Heart left ventricle (tissue), 16 donors: ENCODE results near the gene OR8A1. TPM values are rescaled to one million over a fixed set of nuclear protein-coding genes. Genes with fewer than 3 reads are reported as not detected.

Experiments
- ATAC-seq, 4 donors: fragments of 200-7000 bp; cut with Tn5 transposase; one replicate each; pipeline ENCODE4 v1.9.1; 2020 to 2022; ENCODE audit warnings: moderate library complexity in 4 of 4, mild to moderate bottlenecking in 3 of 4, moderate number of reproducible peaks in 1 of 4
- DNase-seq, 5 donors: peaks; one replicate each; pipeline ENCODE4 v3.0.0-alpha.2; 2020
- H3K27ac ChIP-seq, 12 donors: fragments of 200-600 bp; sonication (generic) in 4 of 12; one replicate each; pipeline versions ENCODE4 v1.5.0 to v1.8.0; 2016 to 2022; ENCODE audit warnings: mild to moderate bottlenecking in 2 of 12
- H3K27me3 ChIP-seq, 9 donors: fragments of 200-600 bp; sonication (generic) in 2 of 9; one replicate each; pipeline versions ENCODE4 v1.5.1 to v1.8.0; 2016 to 2022; ENCODE audit warnings: mild to moderate bottlenecking in 3 of 9
- H3K36me3 ChIP-seq, 9 donors: fragments of 200-600 bp; sonication (generic) in 2 of 9; one replicate each; pipeline versions ENCODE4 v1.5.0 to v1.8.0; 2018 to 2022; ENCODE audit warnings: mild to moderate bottlenecking in 2 of 9
- H3K4me1 ChIP-seq, 12 donors: fragments of 200-600 bp; sonication (generic) in 4 of 12; one replicate each; pipeline versions ENCODE4 v1.5.0 to v1.8.0; 2016 to 2022; ENCODE audit warnings: mild to moderate bottlenecking in 3 of 12
- H3K4me3 ChIP-seq, 12 donors: fragments of 200-600 bp; sonication (generic) in 4 of 12; one replicate each; pipeline versions ENCODE4 v1.5.0 to v1.8.0; 2017 to 2022; ENCODE audit warnings: mild to moderate bottlenecking in 9 of 12, moderate library complexity in 4 of 12
- H3K9me3 ChIP-seq, 12 donors: fragments of 200-600 bp; sonication (generic) in 4 of 12; one replicate each; pipeline versions ENCODE4 v1.5.0 to v1.8.0; 2016 to 2022; ENCODE audit warnings: mild to moderate bottlenecking in 1 of 12
- CTCF ChIP-seq, 12 donors: fragments of 200-600 bp; sonication (generic) in 4 of 12; IDR thresholded peaks; one replicate each; pipeline versions ENCODE4 v1.5.0 to v1.8.0; 2018 to 2022; ENCODE audit warnings: antibody characterized with exemption in 12 of 12, mild to moderate bottlenecking in 5 of 12
- POLR2A ChIP-seq, 2 donors: fragments of 450-650 bp; IDR thresholded peaks; one replicate each; pipeline ENCODE4 v1.6.1; 2017; ENCODE audit warnings: antibody characterized with exemption in 2 of 2, mild to moderate bottlenecking in 2 of 2, moderate library complexity in 2 of 2
- WGBS, 4 donors: extraction: QIAGEN DNeasy Blood & Tissue Kit in 2 of 4; methylation state at CpG; one replicate each; pipeline versions ENCODE4 v1.1.5 to v1.1.7; 2013 to 2018; 5-methylcytosine and 5-hydroxymethylcytosine counted together
- intact Hi-C, 10 donors: fragments of 100-400 bp; cut with DNase I; formaldehyde crosslinking; loops; one replicate each; pipeline versions ENCODE4 v1.11.1 to v1.14.2; 2022
- polyA plus RNA-seq, 2 donors: library from polyadenylated mRNA; stranded (reverse); fragments of 200-250 nt; gene quantifications; one replicate each; pipeline ENCODE4 v1.2.3, GENCODE V29; 2013
- total RNA-seq, 9 donors: library from RNA; depleted of rRNA in 2 of 9; stranded (reverse); fragments of >200 nt in 2 of 9; fragmentation: NEBNext Ultra II Directional in 3 of 9; extraction: Animal tissue kit (Norgen Biotek cat#: 25700) in 3 of 9; gene quantifications; one replicate each; pipeline versions ENCODE4 v1.1.0 to v1.2.4, GENCODE V29; 2016 to 2023
- donor health status: ischemic (EF 13 %, LVEDD 7.1; RV severe dilation, severe dysfunction).
- donor health status: healthy with polysubstance abuse.
- donor health status: DM: no; HTN: yes; CAD: no.
- donor health status: DM: no; HTN: no; CAD: no.
- donor health status: ischemic (EF 25% LVEDD 6.9; RV normal size, moderate dysfunction).
- donor health status: ischemic (EF 25% LVEDD 5.7; RV mildly dilated, moderate dysfunction).
- donor health status: healthy.
- donor health status: DM: yes; HTN: yes; CAD: no.
- donor health status: ischemic (EF 35%, LVEDD 5.7; RV mildly dilated, moderate dysfunction).
- donor health status: nonischemic (EF 11% LVEDD 7.7; RV severe dilation, severe dysfunction).
- donor health status: DM: yes; HTN: yes; CAD: no.
- donor health status: PGD.
- donor health status: ischemic (EF 29% LVEDD 5.4; RV normal size, mild dysfunction).
- donor health status: nonischemic (EF 23%, LVEDD 6.1; RV moderate dilation, normal function).

OR8A1 gene
- total and polyA plus RNA-seq, 11 donors = not detected

GRCh38 chr11:124581817-124582216 is 12.0 kb downstream of the OR8A1 start:
- intact Hi-C loops = loop anchor here in 4 of 10 donors (5.0 to 10.0 kb wide), 3 partner anchors 137 to 507 kb away; partner anchors contain the start of gene OR8B8 (in 2 of the 4)
- Histone ChIP-seq H3K27me3 (peaks cover 0 to 4% (median 0%) of the 10 kb centered on the region in 9 donors), H3K27ac (no peak overlapping the region), H3K4me3 (no peak overlapping the region), H3K4me1 (peaks cover 0 to 5% (median 0%) of the 10 kb centered on the region in 12 donors), H3K36me3 (no peaks in the 10 kb centered on the region), H3K9me3 (no peaks in the 10 kb centered on the region)
- ATAC-seq (no peak), DNase-seq (no peak)
- TF ChIP-seq CTCF (IDR thresholded peaks at IDR 0.05) = no peak
- TF ChIP-seq POLR2A (IDR thresholded peaks at IDR 0.05) = no peak
- 68 to 87% (median 82%) methylated on average over 6 of the region's 6 CpGs for WGBS, 4 donors

GRCh38 chr11:124582565-124582964 is 12.8 kb downstream of the OR8A1 start:
- intact Hi-C loops = loop anchor here in 4 of 10 donors (5.0 to 10.0 kb wide), 3 partner anchors 138 to 508 kb away; partner anchors contain the start of gene OR8B8 (in 2 of the 4)
- Histone ChIP-seq H3K27me3 (peaks cover 0 to 10% (median 0%) of the 10 kb centered on the region in 9 donors), H3K4me1 (peaks cover 0 to 5% (median 0%) of the 10 kb centered on the region in 12 donors), H3K4me3 (no peak overlapping the region), H3K9me3 (no peaks in the 10 kb centered on the region), H3K36me3 (no peaks in the 10 kb centered on the region), H3K27ac (no peak overlapping the region)
- DNase-seq = no peak
- WGBS, 4 donors = 70 to 77% (median 72%) methylated on average over 2 of the region's 2 CpGs
- no peak for TF ChIP-seq POLR2A (IDR thresholded peaks at IDR 0.05)
- no peak for TF ChIP-seq CTCF (IDR thresholded peaks at IDR 0.05)
- no peak for ATAC-seq

GRCh38 chr11:124583781-124584180 is 14.0 kb downstream of the OR8A1 start:
- H3K27ac ChIP-seq = no peak overlapping the region
- TF ChIP-seq CTCF (IDR thresholded peaks at IDR 0.05) (no peak), POLR2A (IDR thresholded peaks at IDR 0.05) (no peak)
- H3K27me3 ChIP-seq = peaks cover 0 to 11% (median 0%) of the 10 kb centered on the region in 9 donors
- ATAC-seq = no peak
- intact Hi-C loops = loop anchor here in 4 of 10 donors (5.0 to 10.0 kb wide), 3 partner anchors 139 to 509 kb away; partner anchors contain the start of gene OR8B8 (in 2 of the 4)
- no peak for DNase-seq
- no peaks in the 10 kb centered on the region for H3K9me3 ChIP-seq
- 77 to 83% (median 80%) methylated on average over 8 of the region's 8 CpGs for WGBS, 4 donors
- no peaks in the 10 kb centered on the region for H3K4me1 ChIP-seq
- no peak overlapping the region for H3K4me3 ChIP-seq
- H3K36me3 ChIP-seq = no peaks in the 10 kb centered on the region

- Histone ChIP-seq H3K4me1 (no peaks in the 10 kb centered on the region), H3K27ac (no peak overlapping the region), H3K4me3 (no peak overlapping the region), H3K36me3 (no peaks in the 10 kb centered on the region), H3K27me3 (peaks cover 0 to 15% (median 0%) of the 10 kb centered on the region in 9 donors), H3K9me3 (no peaks in the 10 kb centered on the region)
- DNase-seq = no peak
- WGBS, 4 donors = 71 to 80% (median 76%) methylated on average over 4 of the region's 4 CpGs
- intact Hi-C loops = loop anchor here in 9 of 10 donors (5.0 to 10.0 kb wide), 6 partner anchors 140 to 518 kb away; partner anchors contain the start of gene OR8B8 (in 2 of the 9)
- TF ChIP-seq POLR2A (IDR thresholded peaks at IDR 0.05) (no peak), CTCF (IDR thresholded peaks at IDR 0.05) (no peak)
- no peak for ATAC-seq
Observed at GRCh38 chr11:124584681-124585372, 15.0 kb downstream of the OR8A1 start.
